Smooth muscle cell (in vitro differentiated cells): Measurements from ENCODE around the gene RCSD1. TPM values are rescaled to one million over a fixed set of nuclear protein-coding genes. Genes with fewer than 3 reads are reported as not detected.
"Not testable (repeated sequence)": the region's sequence is repeated elsewhere in the genome, so short reads cannot be mapped to it uniquely, and the experiment has no call there.

Source experiments
- DNase-seq: peaks from one replicate; lab custom pipeline; 2025; ENCODE audit not compliant: unreplicated experiment; lab: John Stamatoyannopoulos, UW
- H2AFZ ChIP-seq: fragments of 200-600 bp; sonication (generic); 2 replicates; pipeline ENCODE4 v1.6.0; 2016; ENCODE audit warnings: antibody characterized with exemption, low read depth, mild to moderate bottlenecking
- H3F3A ChIP-seq: fragments of 200-600 bp; sonication (generic); 2 replicates; pipeline ENCODE4 v1.6.0; 2017; ENCODE audit warnings: antibody characterized with exemption, low read depth
- H3K27ac ChIP-seq: fragments of 200-600 bp; sonication (generic); 2 replicates; pipeline ENCODE4 v1.5.1; 2016; ENCODE audit warnings: low read depth, mild to moderate bottlenecking
- H3K27me3 ChIP-seq: fragments of 200-600 bp; sonication (generic); 2 replicates; pipeline ENCODE4 v1.6.1; 2016; ENCODE audit warnings: low read depth, mild to moderate bottlenecking
- H3K36me3 ChIP-seq: fragments of 200-600 bp; sonication (generic); 2 replicates; pipeline ENCODE4 v1.5.1; 2016; ENCODE audit warnings: low read depth
- H3K4me1 ChIP-seq: fragments of 200-600 bp; sonication (generic); 2 replicates; pipeline ENCODE4 v1.5.1; 2016; ENCODE audit warnings: low read depth
- H3K4me2 ChIP-seq: fragments of 200-600 bp; sonication (generic); 2 replicates; pipeline ENCODE4 v1.6.0; 2016; ENCODE audit warnings: mild to moderate bottlenecking
- H3K4me3 ChIP-seq: fragments of 200-600 bp; sonication (generic); 2 replicates; pipeline ENCODE4 v1.5.1; 2016; ENCODE audit warnings: mild to moderate bottlenecking
- H3K79me2 ChIP-seq: fragments of 200-600 bp; sonication (generic); 2 replicates; pipeline ENCODE4 v1.6.0; 2016; ENCODE audit warnings: low read depth, mild to moderate bottlenecking
- H3K9ac ChIP-seq: fragments of 200-600 bp; sonication (generic); 2 replicates; pipeline ENCODE4 v1.6.0; 2016; ENCODE audit warnings: low read depth
- H3K9me3 ChIP-seq: fragments of 200-600 bp; sonication (generic); replicated peaks from 2 replicates; pipeline ENCODE4 v1.5.1; 2016; ENCODE audit warnings: low read depth
- H4K20me1 ChIP-seq: fragments of 200-600 bp; sonication (generic); 2 replicates; pipeline ENCODE4 v1.6.0; 2016; ENCODE audit warnings: low read depth
- CTCF ChIP-seq: fragments of 200-600 bp; sonication (generic); IDR thresholded peaks from 2 replicates; pipeline ENCODE4 v1.5.1; 2017; ENCODE audit warnings: borderline replicate concordance, mild to moderate bottlenecking, antibody characterized with exemption; ENCODE audit not compliant: insufficient read depth, poor library complexity, severe bottlenecking
- WGBS: methylation state at CpG from one replicate; pipeline ENCODE4 v1.1.7; 2016; ENCODE audit warnings: low lambda C conversion rate; 5-methylcytosine and 5-hydroxymethylcytosine counted together
- polyA plus RNA-seq: library from polyadenylated mRNA; unstranded; fragments of >200 nt; fragmentation: Nextera tagmentation; extraction: Ambion mirVana; gene quantifications from 2 replicates; pipeline ENCODE4 v1.2.1, GENCODE V29; 2016
- total RNA-seq: library from RNA; depleted of rRNA; stranded (reverse); fragments of >200 nt; gene quantifications from 2 replicates; pipeline ENCODE4 v1.2.3, GENCODE V29; 2014

Gene RCSD1
- total and polyA plus RNA-seq, 2 experiments from 2014 or later: 0.40 TPM; not detected in 1

GRCh38 chr1:167612587-167613385, 17.2 kb upstream of the RCSD1 start:
- 100% methylated on average over 2 of the region's 2 CpGs for WGBS

GRCh38 chr1:167613984-167614383, 16.0 kb upstream of the RCSD1 start:
- H3K4me1 ChIP-seq, H3K9me3 ChIP-seq, DNase-seq, H2AFZ ChIP-seq, H3K27ac ChIP-seq, H3K79me2 ChIP-seq, H3K4me2 ChIP-seq, H3K36me3 ChIP-seq, H3K27me3 ChIP-seq, H4K20me1 ChIP-seq, H3K9ac ChIP-seq, H3K4me3 ChIP-seq: not testable (repeated sequence)
- WGBS: 78% methylated on average over 2 of the region's 2 CpGs
- peaks cover 12% of the 10 kb centered on the region for H3F3A ChIP-seq

More at GRCh38 chr1:167612587-167613385, 17.2 kb upstream of the RCSD1 start:
- Histone ChIP-seq H3K4me1 (peaks cover 3% of the 10 kb centered on the region), H2AFZ (no peak overlapping the region), H3K9ac (no peak overlapping the region), H3K27me3 (no peaks in the 10 kb centered on the region), H3K9me3 (no peaks in the 10 kb centered on the region), H3K4me3 (no peak overlapping the region), H3K4me2 (no peak overlapping the region), H3F3A (peaks cover 10% of the 10 kb centered on the region), H3K79me2 (no peaks in the 10 kb centered on the region), H3K27ac (no peak overlapping the region), H3K36me3 (peaks cover 5% of the 10 kb centered on the region), H4K20me1 (no peaks in the 10 kb centered on the region)
- DNase-seq: no peak
- no peak for TF ChIP-seq CTCF

- H2AFZ ChIP-seq: no peak overlapping the region
- no peak for TF ChIP-seq CTCF
- no peaks in the 10 kb centered on the region for H4K20me1 ChIP-seq
- DNase-seq: no peak
- H3K9me3 ChIP-seq: no peaks in the 10 kb centered on the region
- 84% methylated on average over 1 of the region's 1 CpG for WGBS
- no peaks in the 10 kb centered on the region for H3K27me3 ChIP-seq
- no peaks in the 10 kb centered on the region for H3K79me2 ChIP-seq
- no peak overlapping the region for H3K4me3 ChIP-seq
- H3K27ac ChIP-seq: no peak overlapping the region
- H3K4me1 ChIP-seq: peaks cover 3% of the 10 kb centered on the region
- no peak overlapping the region for H3K9ac ChIP-seq
- H3K36me3 ChIP-seq: peaks cover 5% of the 10 kb centered on the region
- no peak overlapping the region for H3K4me2 ChIP-seq
- peaks cover 12% of the 10 kb centered on the region for H3F3A ChIP-seq
Observed at GRCh38 chr1:167614851-167615250, 15.2 kb upstream of the RCSD1 start.

- H3K4me1 ChIP-seq: peaks cover 3% of the 10 kb centered on the region
- peaks cover 12% of the 10 kb centered on the region for H3F3A ChIP-seq
- H4K20me1 ChIP-seq: no peaks in the 10 kb centered on the region
- TF ChIP-seq CTCF: no peak
- no peak overlapping the region for H3K27ac ChIP-seq
- no peak overlapping the region for H3K4me2 ChIP-seq
- no peaks in the 10 kb centered on the region for H3K27me3 ChIP-seq
- peaks cover 5% of the 10 kb centered on the region for H3K36me3 ChIP-seq
- H3K79me2 ChIP-seq: no peaks in the 10 kb centered on the region
- no peak overlapping the region for H3K4me3 ChIP-seq
- H3K9me3 ChIP-seq: no peaks in the 10 kb centered on the region
- H3K9ac ChIP-seq: no peak overlapping the region
- peak overlapping the region; percentile 21 for H2AFZ ChIP-seq
- 94% methylated on average over 8 of the region's 8 CpGs for WGBS
- DNase-seq: no peak
Observed at GRCh38 chr1:167616521-167616920, 13.5 kb upstream of the RCSD1 start.
